HepG2 (cell line): ENCODE results near the gene LIN28A. TPM values are rescaled to one million over a fixed set of nuclear protein-coding genes. Genes with fewer than 3 reads are reported as not detected.
"Not testable (repeated sequence)": the region's sequence is repeated elsewhere in the genome, so short reads cannot be mapped to it uniquely, and the experiment has no call there.

Experiments
- ATAC-seq: fragments of 200-7000 bp; cut with Tn5 transposase; 3 replicates; pipeline ENCODE4 v1.9.1; 2020; ENCODE audit warnings: mild to moderate bottlenecking, moderate library complexity
- BruUV-seq: library from RNA; stranded (reverse); fragments of 400-500 nt; replicated peaks from 2 replicates; lab custom pipeline; 2021; lab: Mats Ljungman, UMichigan
- CTCF ChIA-PET: fragments of 300-600 bp; formaldehyde crosslinking; extraction: SDS; loops from one replicate; lab custom pipeline; 2021; ENCODE audit warnings: low total read pairs, inconsistent platforms, low intra/inter-chr PET ratio; lab: Yijun Ruan, JAX
- POLR2A ChIA-PET: fragments of 350-600 bp; sonication (Branson Sonifier 250); formaldehyde crosslinking; loops from one replicate; lab custom pipeline; 2020; ENCODE audit warnings: antibody characterized with exemption, inconsistent platforms; lab: Yijun Ruan, JAX
- DNase-seq: peaks from one replicate; pipeline ENCODE4 v3.0.0-alpha.2; 2015; ENCODE audit warnings: low spot score
- FAIRE-seq: peaks from 3 replicates; lab custom pipeline; 2011; peaks lifted over from hg19 to GRCh38; lab: Jason Lieb, UNC
- H2AFZ ChIP-seq: one replicate; pipeline ENCODE4 v1.6.1; 2011; ENCODE audit warnings: low read length, inconsistent platforms
- H3K27ac ChIP-seq: fragments of 300-600 bp; 3 replicates; pipeline ENCODE4 v1.8.0; 2011; ENCODE audit warnings: mixed run types, mild to moderate bottlenecking, mixed read lengths, low read length, inconsistent platforms; ENCODE audit not compliant: insufficient read depth; ENCODE audit errors: extremely low read length
- H3K27me3 ChIP-seq, 2 experiments: fragments of 200-600 bp in 1 of 2; 2 replicates in 1 of 2; 3 replicates in 1 of 2; pipeline versions ENCODE4 v1.6.0 to v1.8.0; 2011; ENCODE audit warnings: low read length in 2 of 2, mild to moderate bottlenecking in 2 of 2, moderate library complexity in 2 of 2, inconsistent platforms in 1 of 2; ENCODE audit not compliant: insufficient read depth in 2 of 2, control insufficient read depth in 1 of 2
- H3K36me3 ChIP-seq, 2 experiments: fragments of 200-600 bp in 1 of 2; replicated peaks in 1 of 2; 2 replicates in 1 of 2; 3 replicates in 1 of 2; pipeline versions ENCODE4 v1.5.1 to v1.8.0; 2011; ENCODE audit warnings: low read length in 2 of 2, inconsistent platforms in 1 of 2; ENCODE audit not compliant: insufficient read depth in 2 of 2, control insufficient read depth in 1 of 2
- H3K4me1 ChIP-seq: 2 replicates; pipeline ENCODE4 v1.5.1; 2012; ENCODE audit warnings: low read length, inconsistent platforms; ENCODE audit not compliant: insufficient read depth
- H3K4me2 ChIP-seq: 2 replicates; pipeline ENCODE4 v1.6.0; 2011; ENCODE audit warnings: low read depth, low read length, inconsistent platforms
- H3K4me3 ChIP-seq, 3 experiments: fragments of 200-600 bp in 1 of 3; sonication (generic), shearing (Covaris generic) in 1 of 3; replicated peaks in 1 of 3; 2 replicates each; pipeline ENCODE4 v1.5.1; 2011 to 2016; ENCODE audit warnings: low read length in 3 of 3, inconsistent platforms in 2 of 3, low read depth in 2 of 3, mild to moderate bottlenecking in 2 of 3, control low read depth in 1 of 3, mixed read lengths in 1 of 3; ENCODE audit not compliant: insufficient read depth in 1 of 3
- H3K79me2 ChIP-seq: one replicate; pipeline ENCODE4 v1.6.1; 2011; ENCODE audit warnings: low read length, inconsistent platforms; ENCODE audit not compliant: insufficient read depth
- H3K9ac ChIP-seq: 2 replicates; pipeline ENCODE4 v1.6.0; 2011; ENCODE audit warnings: mild to moderate bottlenecking, low read depth, low read length, inconsistent platforms; ENCODE audit not compliant: insufficient read depth
- H3K9me3 ChIP-seq: 2 replicates; pipeline ENCODE4 v1.5.1; 2012; ENCODE audit warnings: mild to moderate bottlenecking, low read length
- H4K20me1 ChIP-seq: 2 replicates; pipeline ENCODE4 v1.6.0; 2011; ENCODE audit warnings: inconsistent platforms, mild to moderate bottlenecking, low read length, moderate library complexity; ENCODE audit not compliant: insufficient read depth
- KAT8 ChIP-seq: IDR thresholded peaks from 2 replicates; pipeline ENCODE4 v1.6.1; 2016; ENCODE audit warnings: missing genetic modification reagents, missing compliant biosample characterization
- KDM1A ChIP-seq: IDR thresholded peaks from 2 replicates; pipeline ENCODE4 v1.6.1; 2016; ENCODE audit warnings: missing compliant biosample characterization
- ZFP36L1 ChIP-seq: sonication (generic); formaldehyde crosslinking; IDR thresholded peaks from 2 replicates; pipeline ENCODE4 v1.8.0; 2022; ENCODE audit warnings: mild to moderate bottlenecking, missing genetic modification reagents, moderate library complexity
- ZNF460 ChIP-seq: sonication (generic); formaldehyde crosslinking; IDR thresholded peaks from 2 replicates; pipeline ENCODE4 v1.5.1; 2020; ENCODE audit warnings: missing genetic modification reagents, mild to moderate bottlenecking, borderline replicate concordance
- WGBS: methylation state at CpG from one replicate; pipeline ENCODE4 v1.1.6; 2017; ENCODE audit warnings: low lambda C conversion rate; 5-methylcytosine and 5-hydroxymethylcytosine counted together
- in situ Hi-C: cut with HindIII; loops from 2 replicates; pipeline ENCODE4 v1.10.0; 2017; ENCODE audit warnings: low pct_unique_long_range_greater_than_20kb; ENCODE audit not compliant: extremely low pct_ligation_motif_present
- intact Hi-C: fragments of 100-400 bp; cut with micrococcal nuclease; formaldehyde crosslinking; loops from one replicate; pipeline ENCODE4 v1.10.0; 2022; ENCODE audit not compliant: unreplicated experiment
- polyA plus RNA-seq, 8 experiments: library from polyadenylated mRNA; depleted of rRNA in 3 of 8; stranded (reverse) in 7 of 8; unstranded in 1 of 8; fragments of >200 nt; fragmentation: Illumina TruSeq in 4 of 8; extraction: Trizol in 4 of 8; gene quantifications; 2 replicates each; pipeline versions ENCODE4 v1.2.1 to v1.2.3, GENCODE V29; 2011 to 2016; ENCODE audit warnings: low read depth in 4 of 8, missing spikeins in 1 of 8, mixed read lengths in 1 of 8; ENCODE audit not compliant: insufficient read depth in 1 of 8
- total RNA-seq, 5 experiments: library from RNA; depleted of rRNA; stranded (reverse); fragments of >200 nt; fragmentation: Illumina TruSeq; extraction: Trizol; gene quantifications; 2 replicates each; pipeline ENCODE4 v1.2.3, GENCODE V29; 2016; ENCODE audit warnings: low read depth in 1 of 5
- TF ChIP-seq, protein P1 (sequence below): sonication (generic); formaldehyde crosslinking; IDR thresholded peaks from 2 replicates; pipeline ENCODE4 v1.4.0; 2020; ENCODE audit warnings: missing genetic modification reagents
- TF ChIP-seq, protein P2 (sequence below): sonication (generic); formaldehyde crosslinking; IDR thresholded peaks from 2 replicates; pipeline ENCODE4 v1.5.0; 2020; ENCODE audit warnings: missing genetic modification reagents
- TF ChIP-seq, protein P3 (sequence below): sonication (generic); formaldehyde crosslinking; IDR thresholded peaks from 2 replicates; pipeline ENCODE4 v1.4.0; 2020; ENCODE audit warnings: mild to moderate bottlenecking, missing genetic modification reagents, borderline replicate concordance
- TF ChIP-seq, protein P4 (sequence below): IDR thresholded peaks from 2 replicates; pipeline ENCODE4 v1.6.1; 2016; ENCODE audit warnings: mild to moderate bottlenecking, missing biosample characterization, missing genetic modification reagents
- TF ChIP-seq, protein P5 (sequence below): sonication (generic); formaldehyde crosslinking; IDR thresholded peaks from 2 replicates; pipeline ENCODE4 v1.5.1; 2020; ENCODE audit warnings: mild to moderate bottlenecking, missing genetic modification reagents, moderate library complexity

LIN28A gene
- total and polyA plus RNA-seq, 2 of the 13 experiments (the other 11 are each of a cell fraction or from before 2014, with no cell fraction given) = not detected

DNA sequence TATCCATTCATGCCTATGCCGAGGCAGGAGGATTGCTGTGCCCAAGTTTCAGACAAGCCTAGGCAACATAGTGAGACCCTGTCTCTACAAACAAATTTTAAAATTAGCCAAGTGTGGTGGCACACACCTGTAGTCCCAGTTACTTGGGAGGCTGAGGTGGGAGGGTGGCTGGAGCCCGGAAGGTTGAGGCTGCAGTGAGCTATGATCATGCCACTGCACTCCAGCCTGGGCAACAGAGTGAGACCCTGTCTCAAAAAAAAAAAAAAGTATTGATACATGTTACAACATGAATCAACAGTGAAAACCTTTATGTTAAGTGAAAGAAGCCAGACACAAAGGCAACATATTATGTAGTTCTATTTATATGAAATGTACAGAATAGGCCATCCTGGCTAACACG, 25.6 kb upstream of the LIN28A start:
- H3K36me3 ChIP-seq, H3K27me3 ChIP-seq, H2AFZ ChIP-seq, in situ Hi-C loops, H3K9me3 ChIP-seq: not testable (repeated sequence)
- TF ChIP-seq ZNF460 (CRISPR knock-in tag) = peak; percentile 40; the same call in 1 of the 2 replicates
- TF ChIP-seq, all 625 proteins: peak for 1; not testable (repeated sequence) for 624
- H3K4me3 ChIP-seq, DNase-seq, intact Hi-C loops, H3K27ac ChIP-seq, FAIRE-seq, ATAC-seq, CTCF ChIA-PET, H3K4me2 ChIP-seq, H3K9ac ChIP-seq, POLR2A ChIA-PET, H4K20me1 ChIP-seq, H3K79me2 ChIP-seq, BruUV-seq: not testable (repeated sequence)
- WGBS = 81% methylated on average over 3 of the region's 3 CpGs
- peaks cover 30% of the 10 kb centered on the region for H3K4me1 ChIP-seq

DNA sequence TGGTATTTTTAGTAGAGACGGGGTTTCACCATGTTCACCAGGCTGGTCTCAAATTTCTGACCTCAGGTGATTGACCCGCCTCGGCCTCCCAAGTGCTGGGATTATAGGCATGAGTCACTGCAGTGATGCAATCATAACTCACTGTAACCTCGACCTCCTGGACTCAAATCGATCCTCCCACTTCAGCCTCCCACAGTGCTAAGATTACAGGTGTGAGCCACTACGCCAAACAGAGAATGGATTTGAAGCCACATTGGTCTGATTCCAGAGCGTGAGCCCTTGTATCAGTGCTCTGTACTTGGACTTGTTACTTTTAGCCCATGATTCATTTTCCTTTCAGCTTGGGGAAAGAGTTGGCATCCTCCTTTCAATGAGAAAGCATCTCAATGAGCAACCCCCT, 23.2 kb upstream of the LIN28A start:
- Histone ChIP-seq H3K36me3 (no peaks in the 10 kb centered on the region), H3K4me1 (peaks cover 50% of the 10 kb centered on the region), H3K27me3 (no peaks in the 10 kb centered on the region; a peak in 1 of 5 replicates), H3K4me3 (no peak overlapping the region), H3K79me2 (no peaks in the 10 kb centered on the region), H4K20me1 (no peaks in the 10 kb centered on the region), H3K4me2 (no peak overlapping the region), H3K27ac (no peak overlapping the region), H2AFZ (no peak overlapping the region), H3K9ac (no peak overlapping the region), H3K9me3 (no peaks in the 10 kb centered on the region)
- in situ Hi-C loops (no loop called here), intact Hi-C loops (no loop called here)
- peak; percentile 54 for FAIRE-seq
- ATAC-seq = peak; percentile 77
- ChIA-PET POLR2A (interaction anchor here (0.9 kb wide), 1 partner anchor 29 kb away, joined by 3 read pairs; no protein-coding TSS in a partner anchor), CTCF (no interaction called here)
- BruUV-seq = no TSS peak
- WGBS = 3% methylated on average over 5 of the region's 7 CpGs
- DNase-seq = peak; percentile 85
- TF ChIP-seq, protein P1, sequence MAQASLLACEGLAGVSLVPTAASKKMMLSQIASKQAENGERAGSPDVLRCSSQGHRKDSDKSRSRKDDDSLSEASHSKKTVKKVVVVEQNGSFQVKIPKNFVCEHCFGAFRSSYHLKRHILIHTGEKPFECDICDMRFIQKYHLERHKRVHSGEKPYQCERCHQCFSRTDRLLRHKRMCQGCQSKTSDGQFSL (CRISPR knock-in tag) = no peak
- TF ChIP-seq ZFP36L1 (CRISPR knock-in tag) = no peak; the same call in 1 of the 2 replicates
- TF ChIP-seq, protein P2, sequence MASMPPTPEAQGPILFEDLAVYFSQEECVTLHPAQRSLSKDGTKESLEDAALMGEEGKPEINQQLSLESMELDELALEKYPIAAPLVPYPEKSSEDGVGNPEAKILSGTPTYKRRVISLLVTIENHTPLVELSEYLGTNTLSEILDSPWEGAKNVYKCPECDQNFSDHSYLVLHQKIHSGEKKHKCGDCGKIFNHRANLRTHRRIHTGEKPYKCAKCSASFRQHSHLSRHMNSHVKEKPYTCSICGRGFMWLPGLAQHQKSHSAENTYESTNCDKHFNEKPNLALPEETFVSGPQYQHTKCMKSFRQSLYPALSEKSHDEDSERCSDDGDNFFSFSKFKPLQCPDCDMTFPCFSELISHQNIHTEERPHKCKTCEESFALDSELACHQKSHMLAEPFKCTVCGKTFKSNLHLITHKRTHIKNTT (CRISPR knock-in tag) = no peak
- TF ChIP-seq, protein P3, sequence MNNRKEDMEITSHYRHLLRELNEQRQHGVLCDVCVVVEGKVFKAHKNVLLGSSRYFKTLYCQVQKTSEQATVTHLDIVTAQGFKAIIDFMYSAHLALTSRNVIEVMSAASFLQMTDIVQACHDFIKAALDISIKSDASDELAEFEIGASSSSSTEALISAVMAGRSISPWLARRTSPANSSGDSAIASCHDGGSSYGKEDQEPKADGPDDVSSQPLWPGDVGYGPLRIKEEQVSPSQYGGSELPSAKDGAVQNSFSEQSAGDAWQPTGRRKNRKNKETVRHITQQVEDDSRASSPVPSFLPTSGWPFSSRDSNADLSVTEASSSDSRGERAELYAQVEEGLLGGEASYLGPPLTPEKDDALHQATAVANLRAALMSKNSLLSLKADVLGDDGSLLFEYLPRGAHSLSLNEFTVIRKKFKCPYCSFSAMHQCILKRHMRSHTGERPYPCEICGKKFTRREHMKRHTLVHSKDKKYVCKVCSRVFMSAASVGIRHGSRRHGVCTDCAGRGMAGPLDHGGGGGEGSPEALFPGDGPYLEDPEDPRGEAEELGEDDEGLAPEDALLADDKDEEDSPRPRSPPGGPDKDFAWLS (CRISPR knock-in tag) = no peak
- TF ChIP-seq, protein P4, sequence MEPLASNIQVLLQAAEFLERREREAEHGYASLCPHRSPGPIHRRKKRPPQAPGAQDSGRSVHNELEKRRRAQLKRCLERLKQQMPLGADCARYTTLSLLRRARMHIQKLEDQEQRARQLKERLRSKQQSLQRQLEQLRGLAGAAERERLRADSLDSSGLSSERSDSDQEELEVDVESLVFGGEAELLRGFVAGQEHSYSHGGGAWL (CRISPR knock-in tag) = no peak
- TF ChIP-seq, protein P5, sequence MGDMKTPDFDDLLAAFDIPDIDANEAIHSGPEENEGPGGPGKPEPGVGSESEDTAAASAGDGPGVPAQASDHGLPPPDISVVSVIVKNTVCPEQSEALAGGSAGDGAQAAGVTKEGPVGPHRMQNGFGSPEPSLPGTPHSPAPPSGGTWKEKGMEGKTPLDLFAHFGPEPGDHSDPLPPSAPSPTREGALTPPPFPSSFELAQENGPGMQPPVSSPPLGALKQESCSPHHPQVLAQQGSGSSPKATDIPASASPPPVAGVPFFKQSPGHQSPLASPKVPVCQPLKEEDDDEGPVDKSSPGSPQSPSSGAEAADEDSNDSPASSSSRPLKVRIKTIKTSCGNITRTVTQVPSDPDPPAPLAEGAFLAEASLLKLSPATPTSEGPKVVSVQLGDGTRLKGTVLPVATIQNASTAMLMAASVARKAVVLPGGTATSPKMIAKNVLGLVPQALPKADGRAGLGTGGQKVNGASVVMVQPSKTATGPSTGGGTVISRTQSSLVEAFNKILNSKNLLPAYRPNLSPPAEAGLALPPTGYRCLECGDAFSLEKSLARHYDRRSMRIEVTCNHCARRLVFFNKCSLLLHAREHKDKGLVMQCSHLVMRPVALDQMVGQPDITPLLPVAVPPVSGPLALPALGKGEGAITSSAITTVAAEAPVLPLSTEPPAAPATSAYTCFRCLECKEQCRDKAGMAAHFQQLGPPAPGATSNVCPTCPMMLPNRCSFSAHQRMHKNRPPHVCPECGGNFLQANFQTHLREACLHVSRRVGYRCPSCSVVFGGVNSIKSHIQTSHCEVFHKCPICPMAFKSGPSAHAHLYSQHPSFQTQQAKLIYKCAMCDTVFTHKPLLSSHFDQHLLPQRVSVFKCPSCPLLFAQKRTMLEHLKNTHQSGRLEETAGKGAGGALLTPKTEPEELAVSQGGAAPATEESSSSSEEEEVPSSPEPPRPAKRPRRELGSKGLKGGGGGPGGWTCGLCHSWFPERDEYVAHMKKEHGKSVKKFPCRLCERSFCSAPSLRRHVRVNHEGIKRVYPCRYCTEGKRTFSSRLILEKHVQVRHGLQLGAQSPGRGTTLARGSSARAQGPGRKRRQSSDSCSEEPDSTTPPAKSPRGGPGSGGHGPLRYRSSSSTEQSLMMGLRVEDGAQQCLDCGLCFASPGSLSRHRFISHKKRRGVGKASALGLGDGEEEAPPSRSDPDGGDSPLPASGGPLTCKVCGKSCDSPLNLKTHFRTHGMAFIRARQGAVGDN = no peak
- peak; percentile 71 for TF ChIP-seq KAT8 (CRISPR knock-in tag)
- peak; percentile 97; the same call in 1 of the 2 replicates for TF ChIP-seq KDM1A
